GM12878 (cell line): Measurements from ENCODE around the gene C11orf58. TPM values are rescaled to one million over a fixed set of nuclear protein-coding genes. Genes with fewer than 3 reads are reported as not detected.

Experiments used
- ATAC-seq: fragments of 200-7000 bp; cut with Tn5 transposase; 3 replicates; pipeline ENCODE4 v1.9.1; 2020; ENCODE audit warnings: mild to moderate bottlenecking, moderate library complexity
- BruUV-seq: library from RNA; stranded (reverse); fragments of 400-500 nt; replicated peaks from 2 replicates; lab custom pipeline; 2021; lab: Mats Ljungman, UMichigan
- CTCF ChIA-PET: fragments of 300-600 bp; sonication (Branson Sonifier 250); formaldehyde crosslinking; extraction: SDS; loops from one replicate; lab custom pipeline; 2021; ENCODE audit warnings: inconsistent platforms; lab: Yijun Ruan, JAX
- POLR2A ChIA-PET: fragments of 350-600 bp; formaldehyde crosslinking; extraction: SDS; loops from one replicate; lab custom pipeline; 2021; ENCODE audit warnings: inconsistent platforms; lab: Charles Lee
- RAD21 ChIA-PET: fragments of 300-600 bp; sonication (Branson Sonifier 250); formaldehyde crosslinking; loops from one replicate; lab custom pipeline; 2023; ENCODE audit warnings: antibody characterized with exemption; ENCODE audit not compliant: unreplicated experiment; lab: Charles Lee
- SMC1A ChIA-PET: fragments of 300-600 bp; sonication (Branson Sonifier 250); formaldehyde crosslinking; loops from one replicate; lab custom pipeline; 2023; ENCODE audit not compliant: unreplicated experiment, uncharacterized antibody; lab: Charles Lee
- DNase-seq: peaks from one replicate; pipeline ENCODE4 v3.0.0-alpha.2; 2011; ENCODE audit warnings: low read depth, low spot score
- FAIRE-seq: peaks from 3 replicates; lab custom pipeline; 2011; peaks lifted over from hg19 to GRCh38; lab: Jason Lieb, UNC
- H2AFZ ChIP-seq: 2 replicates; pipeline ENCODE4 v1.6.0; 2011; ENCODE audit warnings: low read depth, low read length, control low read depth; ENCODE audit not compliant: control insufficient read depth
- H3K27ac ChIP-seq: 2 replicates; pipeline ENCODE4 v1.5.1; 2011; ENCODE audit warnings: control low read depth; ENCODE audit not compliant: control insufficient read depth, insufficient read depth
- H3K27me3 ChIP-seq, 2 experiments: replicated peaks in 1 of 2; 2 replicates each; pipeline versions ENCODE4 v1.6.0 to v1.6.1; 2011; ENCODE audit warnings: low read length in 1 of 2; ENCODE audit not compliant: control insufficient read depth in 2 of 2, insufficient read depth in 2 of 2
- H3K36me3 ChIP-seq, 2 experiments: 2 replicates each; pipeline ENCODE4 v1.5.1; 2011; ENCODE audit warnings: low read length in 1 of 2; ENCODE audit not compliant: control insufficient read depth in 2 of 2, insufficient read depth in 2 of 2
- H3K4me1 ChIP-seq: 2 replicates; pipeline ENCODE4 v1.6.1; 2011; ENCODE audit warnings: mild to moderate bottlenecking, low read length, moderate library complexity, mixed read lengths; ENCODE audit not compliant: control insufficient read depth, insufficient read depth
- H3K4me2 ChIP-seq: 2 replicates; pipeline ENCODE4 v1.6.0; 2011; ENCODE audit warnings: control low read depth; ENCODE audit not compliant: control insufficient read depth, insufficient read depth
- H3K4me3 ChIP-seq: fragments of 200-600 bp; sonication (generic); 2 replicates; pipeline ENCODE4 v1.5.1; 2016
- H3K79me2 ChIP-seq: 2 replicates; pipeline ENCODE4 v1.6.0; 2011; ENCODE audit warnings: low read length; ENCODE audit not compliant: control insufficient read depth, insufficient read depth
- H3K9ac ChIP-seq: 2 replicates; pipeline ENCODE4 v1.8.0; 2011; ENCODE audit warnings: low read length, control low read depth, mixed read lengths; ENCODE audit not compliant: control insufficient read depth, insufficient read depth
- H3K9me3 ChIP-seq: replicated peaks from 3 replicates; pipeline ENCODE4 v1.5.1; 2011; ENCODE audit warnings: mild to moderate bottlenecking, low read length; ENCODE audit not compliant: control insufficient read depth, insufficient read depth
- H4K20me1 ChIP-seq: 2 replicates; pipeline ENCODE4 v1.6.0; 2011; ENCODE audit not compliant: control insufficient read depth, insufficient read depth
- ETV6 ChIP-seq, 2 experiments: fragments of 450-650 bp in 1 of 2; IDR thresholded peaks in 1 of 2; conservative IDR thresholded peaks in 1 of 2; 2 replicates each; pipeline ENCODE4 v1.6.1; 2014; ENCODE audit warnings: antibody characterized with exemption in 1 of 2, borderline replicate concordance in 1 of 2, low read depth in 1 of 2, mild to moderate bottlenecking in 1 of 2, moderate library complexity in 1 of 2
- HDAC6 ChIP-seq: fragments of 200-600 bp; sonication (generic); IDR thresholded peaks from one replicate; pipeline ENCODE4 v1.8.0; 2017; ENCODE audit warnings: antibody characterized with exemption; ENCODE audit not compliant: unreplicated experiment
- IRF4 ChIP-seq: IDR thresholded peaks from 2 replicates; pipeline ENCODE4 v1.6.1; 2011; ENCODE audit warnings: low read depth, low read length
- NRF1 ChIP-seq: conservative IDR thresholded peaks from 2 replicates; pipeline ENCODE4 v1.6.1; 2011; ENCODE audit warnings: mild to moderate bottlenecking, low read depth, low read length, improper control_type of control experiment
- RUNX3 ChIP-seq: IDR thresholded peaks from 2 replicates; pipeline ENCODE4 v1.6.1; 2012; ENCODE audit warnings: low read length, inconsistent platforms
- TBL1XR1 ChIP-seq: IDR thresholded peaks from 2 replicates; pipeline ENCODE4 v1.6.1; 2012; ENCODE audit warnings: low read depth, low read length, improper control_type of control experiment
- TCF12 ChIP-seq: IDR thresholded peaks from 2 replicates; pipeline ENCODE4 v1.6.1; 2011; ENCODE audit warnings: low read depth, mild to moderate bottlenecking, low read length
- ZNF207 ChIP-seq: fragments of 450-650 bp; IDR thresholded peaks from 2 replicates; pipeline ENCODE4 v1.6.1; 2014; ENCODE audit warnings: antibody characterized with exemption, mild to moderate bottlenecking, borderline replicate concordance
- ZNF24 ChIP-seq: fragments of 450-650 bp; IDR thresholded peaks from 2 replicates; pipeline ENCODE4 v1.6.1; 2017; ENCODE audit warnings: antibody characterized with exemption, mild to moderate bottlenecking
- WGBS: methylation state at CpG from one replicate; pipeline ENCODE4 v1.1.6; 2016; ENCODE audit warnings: low lambda C conversion rate; ENCODE audit not compliant: insufficient replicate concordance, insufficient coverage; ENCODE audit errors: missing lambda C conversion rate; 5-methylcytosine and 5-hydroxymethylcytosine counted together
- in situ Hi-C: fragments of 300-500 bp; cut with MboI; formaldehyde crosslinking; loops from 9 replicates; pipeline ENCODE4 v1.14.3; 2018; ENCODE audit warnings: mixed read lengths
- intact Hi-C: fragments of 100-400 bp; cut with micrococcal nuclease; formaldehyde crosslinking; loops from one replicate; pipeline ENCODE4 v1.14.2; 2022; ENCODE audit not compliant: unreplicated experiment
- polyA plus RNA-seq, 11 experiments: library from polyadenylated mRNA; depleted of rRNA in 4 of 11; unstranded in 6 of 11; stranded (reverse) in 5 of 11; fragments of >200 nt; fragmentation: Nextera tagmentation in 4 of 11; fragmentation: Illumina TruSeq in 1 of 11; extraction: Ambion mirVana in 4 of 11; extraction: Trizol in 1 of 11; gene quantifications; 1 replicate in 1 of 11; 2 replicates in 10 of 11; pipeline versions ENCODE4 v1.2.1 to v1.2.3, GENCODE V29; 2011 to 2016; ENCODE audit warnings: inconsistent platforms in 2 of 11, missing spikeins in 2 of 11, low read depth in 1 of 11
- total RNA-seq, 4 experiments: library from RNA; depleted of rRNA in 3 of 4; stranded (reverse); fragments of >200 nt in 3 of 4; fragmentation: Illumina TruSeq in 1 of 4; extraction: Trizol in 1 of 4; gene quantifications; 2 replicates each; pipeline versions ENCODE4 v1.2.1 to v1.2.3, GENCODE V29; 2013 to 2021
- TF ChIP-seq, protein P1 (sequence below): fragments of 450-650 bp; formaldehyde crosslinking; IDR thresholded peaks from 2 replicates; pipeline ENCODE4 v1.4.0; 2020; ENCODE audit warnings: mild to moderate bottlenecking, moderate library complexity
- TF ChIP-seq, protein P2 (sequence below): IDR thresholded peaks from 2 replicates; pipeline ENCODE4 v1.6.1; 2012; ENCODE audit warnings: low read length, inconsistent platforms
- TF ChIP-seq, protein P3 (sequence below): IDR thresholded peaks from 2 replicates; pipeline ENCODE4 v1.6.1; 2011; ENCODE audit warnings: borderline replicate concordance, low read depth, mild to moderate bottlenecking, moderate library complexity, low read length; ENCODE audit not compliant: insufficient read depth, poor library complexity, severe bottlenecking
- TF ChIP-seq, protein P4 (sequence below): IDR thresholded peaks from 2 replicates; pipeline ENCODE4 v1.6.1; 2011; ENCODE audit warnings: low read depth, mild to moderate bottlenecking, low read length, moderate library complexity, borderline replicate concordance; ENCODE audit errors: extremely low read depth
- TF ChIP-seq, protein P5 (sequence below): fragments of 450-650 bp; IDR thresholded peaks from 2 replicates; pipeline ENCODE4 v1.6.1; 2017; ENCODE audit warnings: low read depth, mild to moderate bottlenecking, moderate library complexity

The C11orf58 gene
- total and polyA plus RNA-seq, 10 of the 15 experiments (the other 5 are each of a cell fraction or from before 2014, with no cell fraction given), result 98.2 to 379 (median 211) TPM

DNA sequence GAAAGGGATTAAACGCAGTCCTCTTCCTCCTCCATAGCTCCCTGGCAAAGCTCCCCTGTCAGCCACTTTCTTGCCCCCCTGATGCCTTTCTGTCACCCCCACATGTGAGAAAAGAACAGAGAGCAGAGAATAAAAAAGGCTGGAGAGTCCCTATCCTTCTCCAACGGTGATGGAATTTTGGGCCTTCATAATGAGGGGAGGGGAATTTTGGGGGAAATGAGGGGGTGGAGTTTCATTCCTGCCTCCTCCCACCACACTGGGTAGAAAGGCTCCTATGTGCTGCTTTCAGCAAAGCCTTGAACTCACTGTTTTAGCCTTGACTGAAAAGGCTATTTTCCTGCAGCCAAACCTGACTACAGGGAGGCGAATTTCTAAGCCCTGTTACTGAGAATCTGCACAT lies 59.3 kb downstream of the C11orf58 start (continued):
- TF ChIP-seq, protein P1, sequence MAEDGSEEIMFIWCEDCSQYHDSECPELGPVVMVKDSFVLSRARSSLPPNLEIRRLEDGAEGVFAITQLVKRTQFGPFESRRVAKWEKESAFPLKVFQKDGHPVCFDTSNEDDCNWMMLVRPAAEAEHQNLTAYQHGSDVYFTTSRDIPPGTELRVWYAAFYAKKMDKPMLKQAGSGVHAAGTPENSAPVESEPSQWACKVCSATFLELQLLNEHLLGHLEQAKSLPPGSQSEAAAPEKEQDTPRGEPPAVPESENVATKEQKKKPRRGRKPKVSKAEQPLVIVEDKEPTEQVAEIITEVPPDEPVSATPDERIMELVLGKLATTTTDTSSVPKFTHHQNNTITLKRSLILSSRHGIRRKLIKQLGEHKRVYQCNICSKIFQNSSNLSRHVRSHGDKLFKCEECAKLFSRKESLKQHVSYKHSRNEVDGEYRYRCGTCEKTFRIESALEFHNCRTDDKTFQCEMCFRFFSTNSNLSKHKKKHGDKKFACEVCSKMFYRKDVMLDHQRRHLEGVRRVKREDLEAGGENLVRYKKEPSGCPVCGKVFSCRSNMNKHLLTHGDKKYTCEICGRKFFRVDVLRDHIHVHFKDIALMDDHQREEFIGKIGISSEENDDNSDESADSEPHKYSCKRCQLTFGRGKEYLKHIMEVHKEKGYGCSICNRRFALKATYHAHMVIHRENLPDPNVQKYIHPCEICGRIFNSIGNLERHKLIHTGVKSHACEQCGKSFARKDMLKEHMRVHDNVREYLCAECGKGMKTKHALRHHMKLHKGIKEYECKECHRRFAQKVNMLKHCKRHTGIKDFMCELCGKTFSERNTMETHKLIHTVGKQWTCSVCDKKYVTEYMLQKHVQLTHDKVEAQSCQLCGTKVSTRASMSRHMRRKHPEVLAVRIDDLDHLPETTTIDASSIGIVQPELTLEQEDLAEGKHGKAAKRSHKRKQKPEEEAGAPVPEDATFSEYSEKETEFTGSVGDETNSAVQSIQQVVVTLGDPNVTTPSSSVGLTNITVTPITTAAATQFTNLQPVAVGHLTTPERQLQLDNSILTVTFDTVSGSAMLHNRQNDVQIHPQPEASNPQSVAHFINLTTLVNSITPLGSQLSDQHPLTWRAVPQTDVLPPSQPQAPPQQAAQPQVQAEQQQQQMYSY (CRISPR knock-in tag), result no peak

DNA sequence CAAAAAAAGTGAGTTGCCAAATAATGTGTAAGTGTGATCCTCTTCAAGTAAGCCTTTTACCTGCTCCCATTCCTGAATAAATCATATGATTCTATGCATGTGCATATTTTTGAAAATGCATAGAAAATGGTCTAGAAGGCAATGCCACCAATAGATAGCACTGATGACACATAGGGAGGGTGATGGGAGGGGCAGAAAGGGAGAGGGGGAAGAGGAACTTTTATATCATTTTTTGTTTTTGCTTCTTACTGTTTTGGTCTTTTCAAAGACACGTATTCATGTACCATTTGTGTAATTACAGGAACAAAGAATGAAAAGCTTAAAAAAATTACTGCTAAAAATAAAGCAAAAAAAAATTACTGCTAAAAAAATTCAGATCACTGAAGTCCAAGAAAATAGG lies 60.8 kb downstream of the C11orf58 start:
- ChIA-PET SMC1A (no interaction called here), RAD21 (no interaction called here), CTCF (interaction anchor here (1.6 to 1.7 kb wide), 2 partner anchors 14 to 21 kb away, joined by 4 to 5 read pairs; no protein-coding TSS in a partner anchor), POLR2A (no interaction called here)
- Histone ChIP-seq H3K4me2 (no peak overlapping the region), H3K4me3 (no peak overlapping the region), H3K79me2 (no peaks in the 10 kb centered on the region), H3K36me3 (no peaks in the 10 kb centered on the region), H3K9me3 (no peaks in the 10 kb centered on the region), H4K20me1 (no peaks in the 10 kb centered on the region), H3K27me3 (0 out of 4 replicates have a peak, but pooled peaks cover 0 to 2% of the 10 kb centered on the region in 2 experiments), H3K9ac (no peak overlapping the region), H3K4me1 (0 out of 2 replicates have a peak, but pooled peaks cover 4% of the 10 kb centered on the region), H2AFZ (no peak overlapping the region), H3K27ac (no peak overlapping the region)
- 93% methylated on average over 1 of the region's 1 CpG for WGBS
- intact Hi-C loops, result no loop called here
- FAIRE-seq (no peak), DNase-seq (no peak), ATAC-seq (no peak)
- in situ Hi-C loops, result no loop called here
- no TSS peak for BruUV-seq
- TF ChIP-seq RUNX3, result no peak
- TF ChIP-seq, protein P2, sequence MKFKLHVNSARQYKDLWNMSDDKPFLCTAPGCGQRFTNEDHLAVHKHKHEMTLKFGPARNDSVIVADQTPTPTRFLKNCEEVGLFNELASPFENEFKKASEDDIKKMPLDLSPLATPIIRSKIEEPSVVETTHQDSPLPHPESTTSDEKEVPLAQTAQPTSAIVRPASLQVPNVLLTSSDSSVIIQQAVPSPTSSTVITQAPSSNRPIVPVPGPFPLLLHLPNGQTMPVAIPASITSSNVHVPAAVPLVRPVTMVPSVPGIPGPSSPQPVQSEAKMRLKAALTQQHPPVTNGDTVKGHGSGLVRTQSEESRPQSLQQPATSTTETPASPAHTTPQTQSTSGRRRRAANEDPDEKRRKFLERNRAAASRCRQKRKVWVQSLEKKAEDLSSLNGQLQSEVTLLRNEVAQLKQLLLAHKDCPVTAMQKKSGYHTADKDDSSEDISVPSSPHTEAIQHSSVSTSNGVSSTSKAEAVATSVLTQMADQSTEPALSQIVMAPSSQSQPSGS, result no peak
- TF ChIP-seq TBL1XR1, result no peak
- TF ChIP-seq, protein P3, sequence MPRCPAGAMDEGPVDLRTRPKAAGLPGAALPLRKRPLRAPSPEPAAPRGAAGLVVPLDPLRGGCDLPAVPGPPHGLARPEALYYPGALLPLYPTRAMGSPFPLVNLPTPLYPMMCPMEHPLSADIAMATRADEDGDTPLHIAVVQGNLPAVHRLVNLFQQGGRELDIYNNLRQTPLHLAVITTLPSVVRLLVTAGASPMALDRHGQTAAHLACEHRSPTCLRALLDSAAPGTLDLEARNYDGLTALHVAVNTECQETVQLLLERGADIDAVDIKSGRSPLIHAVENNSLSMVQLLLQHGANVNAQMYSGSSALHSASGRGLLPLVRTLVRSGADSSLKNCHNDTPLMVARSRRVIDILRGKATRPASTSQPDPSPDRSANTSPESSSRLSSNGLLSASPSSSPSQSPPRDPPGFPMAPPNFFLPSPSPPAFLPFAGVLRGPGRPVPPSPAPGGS, result no peak
- TF ChIP-seq NRF1, result no peak
- no peak for TF ChIP-seq ZNF207
- TF ChIP-seq ETV6 (conservative IDR thresholded peaks at IDR 0.05 in 1 of 2, IDR thresholded peaks at IDR 0.05 in 1 of 2; ENCODE audit: borderline replicate concordance in 1 of 2, low read depth in 1 of 2), result no peak
- TF ChIP-seq ZNF24, result no peak
- no peak for TF ChIP-seq IRF4
- TF ChIP-seq, protein P4, sequence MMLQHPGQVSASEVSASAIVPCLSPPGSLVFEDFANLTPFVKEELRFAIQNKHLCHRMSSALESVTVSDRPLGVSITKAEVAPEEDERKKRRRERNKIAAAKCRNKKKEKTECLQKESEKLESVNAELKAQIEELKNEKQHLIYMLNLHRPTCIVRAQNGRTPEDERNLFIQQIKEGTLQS, result no peak
- TF ChIP-seq HDAC6, result no peak
- TF ChIP-seq TCF12, result no peak
- TF ChIP-seq, protein P5, sequence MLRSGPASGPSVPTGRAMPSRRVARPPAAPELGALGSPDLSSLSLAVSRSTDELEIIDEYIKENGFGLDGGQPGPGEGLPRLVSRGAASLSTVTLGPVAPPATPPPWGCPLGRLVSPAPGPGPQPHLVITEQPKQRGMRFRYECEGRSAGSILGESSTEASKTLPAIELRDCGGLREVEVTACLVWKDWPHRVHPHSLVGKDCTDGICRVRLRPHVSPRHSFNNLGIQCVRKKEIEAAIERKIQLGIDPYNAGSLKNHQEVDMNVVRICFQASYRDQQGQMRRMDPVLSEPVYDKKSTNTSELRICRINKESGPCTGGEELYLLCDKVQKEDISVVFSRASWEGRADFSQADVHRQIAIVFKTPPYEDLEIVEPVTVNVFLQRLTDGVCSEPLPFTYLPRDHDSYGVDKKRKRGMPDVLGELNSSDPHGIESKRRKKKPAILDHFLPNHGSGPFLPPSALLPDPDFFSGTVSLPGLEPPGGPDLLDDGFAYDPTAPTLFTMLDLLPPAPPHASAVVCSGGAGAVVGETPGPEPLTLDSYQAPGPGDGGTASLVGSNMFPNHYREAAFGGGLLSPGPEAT, result no peak
